Body of pancreas (tissue), 4 donors: ENCODE results near the gene SETDB2. TPM values are rescaled to one million over a fixed set of nuclear protein-coding genes. Genes with fewer than 3 reads are reported as not detected.
A peak's percentile ranks its signal among the peaks of the same experiment; 100 is the strongest.

Experiments used
- ATAC-seq: fragments of 150-250 bp; one replicate; pipeline ENCODE4 v1.9.1; 2016
- DNase-seq, 4 donors: peaks; one replicate each; pipeline ENCODE4 v3.0.0-alpha.2; 2019
- H3K27ac ChIP-seq, 4 donors: fragments of 200-600 bp; sonication (generic); 1 replicate in 3 of 4; 2 replicates in 1 of 4; pipeline versions ENCODE4 v1.5.1 to v1.6.1; 2016 to 2019; ENCODE audit warnings: mild to moderate bottlenecking in 1 of 4, mixed read lengths in 1 of 4, moderate library complexity in 1 of 4
- H3K27me3 ChIP-seq, 2 donors: fragments of 200-600 bp; sonication (generic); one replicate each; pipeline ENCODE4 v1.6.0; 2016; ENCODE audit warnings: mild to moderate bottlenecking in 1 of 2
- H3K36me3 ChIP-seq, 2 donors: fragments of 200-600 bp; sonication (generic); replicated peaks in 1 of 2; 2 replicates each; pipeline ENCODE4 v1.5.1; 2016; ENCODE audit warnings: low read depth in 2 of 2; ENCODE audit not compliant: insufficient read depth in 1 of 2
- H3K4me1 ChIP-seq: fragments of 200-600 bp; sonication (generic); one replicate; pipeline ENCODE4 v1.6.0; 2016
- H3K4me3 ChIP-seq, 2 donors: fragments of 200-600 bp; sonication (generic); 1 replicate in 1 of 2; 2 replicates in 1 of 2; pipeline ENCODE4 v1.5.1; 2016 to 2019
- H3K9me3 ChIP-seq, 3 donors: fragments of 200-600 bp; sonication (generic); 1 replicate in 2 of 3; 2 replicates in 1 of 3; pipeline ENCODE4 v1.5.1; 2016
- CTCF ChIP-seq, 7 experiments: fragments of 450-650 bp in 4 of 7; fragments of 200-600 bp in 3 of 7; sonication (generic) in 3 of 7; IDR thresholded peaks; one replicate each; pipeline ENCODE4 v1.5.1; 2016 to 2019; ENCODE audit warnings: antibody characterized with exemption in 7 of 7
- POLR2A ChIP-seq, 3 donors: fragments of 450-650 bp; IDR thresholded peaks; one replicate each; pipeline ENCODE4 v1.6.1; 2016; ENCODE audit warnings: antibody characterized with exemption in 3 of 3, mild to moderate bottlenecking in 2 of 3
- WGBS, 2 donors: methylation state at CpG; one replicate each; pipeline ENCODE4 v1.1.5; 2017; 5-methylcytosine and 5-hydroxymethylcytosine counted together
- intact Hi-C: fragments of 100-400 bp; cut with DNase I; formaldehyde crosslinking; loops from one replicate; pipeline ENCODE4 v1.15.1; 2023
- total RNA-seq, 2 donors: library from RNA; depleted of rRNA; stranded (reverse); fragments of >200 nt; gene quantifications; one replicate each; pipeline ENCODE4 v1.1.0, GENCODE V29; 2016

The SETDB2 gene
- total RNA-seq, 2 donors from 2014 or later, result 4.9 to 8.6 TPM

DNA sequence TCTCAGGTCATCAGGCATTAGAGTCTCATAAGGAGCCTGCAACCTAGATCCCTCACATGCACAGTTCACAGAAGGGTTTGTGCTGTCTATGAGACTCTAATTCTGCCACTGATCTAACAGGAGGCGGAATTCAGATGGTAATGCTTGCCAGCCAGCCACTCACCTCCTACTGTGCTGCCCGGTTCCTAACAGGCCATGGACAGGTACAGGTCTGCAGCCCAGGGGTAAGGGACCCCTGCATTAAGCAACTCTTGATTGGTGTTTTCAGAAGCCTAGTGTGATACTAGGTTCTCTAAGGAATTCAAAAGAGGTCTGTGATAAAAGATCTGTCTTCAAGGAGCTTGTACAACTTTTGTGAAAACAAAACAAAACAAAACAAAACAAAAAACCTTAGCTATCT lies 31.3 kb upstream of the SETDB2 start:
- intact Hi-C loops, result no loop called here
- 72 to 87% methylated on average over 2 of the region's 2 CpGs for WGBS, 2 donors
- ATAC-seq, result no peak

DNA sequence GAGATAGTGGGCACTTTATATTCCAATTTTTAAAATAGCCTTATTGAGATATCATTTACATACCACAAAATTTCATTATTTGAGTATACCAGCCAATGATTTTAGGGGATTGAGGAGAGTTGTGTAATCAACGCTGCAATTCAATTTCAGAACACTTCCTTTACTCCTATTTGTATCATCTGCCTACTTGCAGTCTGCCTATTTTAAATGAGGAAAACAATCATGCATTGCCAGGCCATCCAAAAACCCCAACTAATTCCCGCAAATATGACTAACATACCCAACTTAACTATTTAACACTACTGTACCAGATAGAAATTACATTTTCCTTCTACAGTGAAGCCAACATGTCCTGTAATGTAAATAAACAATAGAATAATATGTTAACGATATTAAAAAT lies 26.9 kb upstream of the SETDB2 start:
- TF ChIP-seq POLR2A (IDR thresholded peaks at IDR 0.05), result no peak
- TF ChIP-seq CTCF (IDR thresholded peaks at IDR 0.05), result no peak
- Histone ChIP-seq H3K9me3 (no peaks in the 10 kb centered on the region), H3K4me3 (no peak overlapping the region), H3K4me1 (no peaks in the 10 kb centered on the region), H3K27me3 (no peaks in the 10 kb centered on the region), H3K27ac (no peak overlapping the region), H3K36me3 (no peaks in the 10 kb centered on the region)
- WGBS, 2 donors, result 83 to 89% methylated on average over 3 of the region's 3 CpGs
- intact Hi-C loops, result no loop called here
- ATAC-seq (no peak), DNase-seq (no peak)

More for the DNA sequence above, 31.3 kb upstream of the SETDB2 start:
- TF ChIP-seq CTCF (IDR thresholded peaks at IDR 0.05) (no peak), POLR2A (IDR thresholded peaks at IDR 0.05) (no peak)
- no peaks in the 10 kb centered on the region for H3K4me1 ChIP-seq
- H3K4me3 ChIP-seq, result no peak overlapping the region
- no peak overlapping the region for H3K27ac ChIP-seq
- H3K27me3 ChIP-seq, result no peaks in the 10 kb centered on the region
- H3K36me3 ChIP-seq, result no peaks in the 10 kb centered on the region
- no peaks in the 10 kb centered on the region for H3K9me3 ChIP-seq
- no peak for DNase-seq

DNA sequence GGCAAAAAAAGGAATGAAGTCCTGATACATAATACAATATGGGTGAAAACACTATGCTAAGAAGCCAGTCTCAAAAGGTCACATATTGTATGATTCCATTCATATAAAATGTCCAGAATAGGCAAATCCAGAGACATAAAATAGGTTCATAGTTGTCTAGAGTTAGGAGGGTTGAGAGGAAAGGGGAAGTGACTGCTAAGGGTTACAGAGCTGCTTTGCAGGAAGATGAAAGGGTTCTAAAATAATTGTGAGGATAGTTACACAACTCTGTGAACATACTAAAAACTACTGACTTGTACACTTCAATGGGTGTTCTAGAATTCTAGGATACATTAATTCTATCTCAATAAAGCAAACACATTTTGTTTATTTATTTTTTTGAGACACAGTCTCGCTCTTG lies 25.9 kb upstream of the SETDB2 start:
- TF ChIP-seq POLR2A (IDR thresholded peaks at IDR 0.05), result no peak
- no peaks in the 10 kb centered on the region for H3K27me3 ChIP-seq
- no peaks in the 10 kb centered on the region for H3K9me3 ChIP-seq
- no peaks in the 10 kb centered on the region for H3K4me1 ChIP-seq
- 82 to 89% methylated on average over 1 of the region's 1 CpG for WGBS, 2 donors
- no peak overlapping the region for H3K4me3 ChIP-seq
- H3K36me3 ChIP-seq, result no peaks in the 10 kb centered on the region
- DNase-seq (no peak), ATAC-seq (no peak)
- H3K27ac ChIP-seq, result no peak overlapping the region
- intact Hi-C loops, result no loop called here

DNA sequence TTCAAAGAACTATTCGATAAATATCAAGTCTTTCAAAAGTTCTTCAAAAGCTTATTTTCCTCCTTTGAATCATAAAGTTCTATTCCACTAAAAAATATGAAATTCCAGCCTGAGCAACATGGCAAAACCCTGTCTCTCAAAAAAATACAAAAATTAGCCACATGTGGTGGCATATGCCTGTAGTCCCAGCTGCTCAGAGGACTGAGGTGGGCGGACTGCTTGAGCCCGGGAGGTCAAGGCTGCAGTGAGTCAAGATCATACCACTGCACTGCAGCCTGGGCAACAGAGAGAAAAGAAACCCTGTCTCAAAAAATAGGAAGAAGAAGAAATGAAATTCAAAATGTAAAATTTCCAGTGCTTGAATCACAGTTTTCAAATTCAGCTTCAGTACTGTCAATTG lies 24.8 kb upstream of the SETDB2 start:
- intact Hi-C loops, result no loop called here
- Histone ChIP-seq H3K36me3 (no peaks in the 10 kb centered on the region), H3K9me3 (no peaks in the 10 kb centered on the region), H3K4me3 (no peak overlapping the region), H3K4me1 (no peaks in the 10 kb centered on the region), H3K27me3 (no peaks in the 10 kb centered on the region), H3K27ac (no peak overlapping the region)
- 88 to 89% methylated on average over 3 of the region's 3 CpGs for WGBS, 2 donors
- DNase-seq, result no peak
- ATAC-seq, result no peak
- no peak for TF ChIP-seq POLR2A (IDR thresholded peaks at IDR 0.05)
- TF ChIP-seq CTCF (IDR thresholded peaks at IDR 0.05), result no peak

- 67 to 68% methylated on average over 3 of the region's 3 CpGs for WGBS, 2 donors
- H3K36me3 ChIP-seq, result no peaks in the 10 kb centered on the region
- no peak for ATAC-seq
- peak in 3 of 4 donors; percentile 19 to 23 (median 23) for DNase-seq
- H3K4me1 ChIP-seq, result no peaks in the 10 kb centered on the region
- H3K27ac ChIP-seq, result no peak overlapping the region
- intact Hi-C loops, result no loop called here
- H3K9me3 ChIP-seq, result no peaks in the 10 kb centered on the region
- no peak overlapping the region for H3K4me3 ChIP-seq
- peak in 4 of 7 experiments; percentile 26 to 37 (median 31) for TF ChIP-seq CTCF (IDR thresholded peaks at IDR 0.05)
- no peak for TF ChIP-seq POLR2A (IDR thresholded peaks at IDR 0.05)
- H3K27me3 ChIP-seq, result no peaks in the 10 kb centered on the region
Measured at GRCh38 chr13:49421391-49421790, 22.7 kb upstream of the SETDB2 start.
